ENCODE measurements around the gene SMYD1. TPM values are rescaled to one million over a fixed set of nuclear protein-coding genes. Genes with fewer than 3 reads are reported as not detected.
A peak's percentile ranks its signal among the peaks of the same experiment; 100 is the strongest.
"Not testable (repeated sequence)": the region's sequence is repeated elsewhere in the genome, so short reads cannot be mapped to it uniquely, and the experiment has no call there.

The SMYD1 gene
- total and polyA plus RNA-seq, 5 experiments from 2014 or later: not detected

DNA sequence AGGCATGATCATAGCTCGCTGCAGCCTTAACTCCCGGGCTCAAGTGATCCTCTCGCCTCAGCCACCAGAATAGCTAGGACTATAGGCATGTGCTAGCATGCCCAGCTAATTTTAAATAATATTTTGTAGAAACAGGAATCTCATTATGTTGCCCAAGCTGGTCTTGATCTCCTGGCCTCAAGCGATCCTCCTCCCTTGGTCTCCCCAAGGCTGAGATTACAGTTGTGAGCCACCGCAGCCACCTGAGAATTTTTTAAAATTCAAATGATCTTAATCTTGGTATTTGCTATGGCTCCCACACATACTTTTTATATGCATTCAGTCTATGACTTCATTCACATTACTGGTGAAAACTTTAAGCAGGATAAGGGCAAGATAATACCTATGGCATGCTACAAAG lies 25.1 kb upstream of the SMYD1 start:
- Mint-ChIP-seq H3K36me3 (peaks cover 0 to 7% (median 3%) of the 10 kb centered on the region in 3 donors), H3K27me3 (no peaks in the 10 kb centered on the region), H3K27ac (peak overlapping the region in 3 of 10 donors; percentile 11 to 55 (median 32)), H3K4me3 (no peak overlapping the region), H3K4me1 (peaks cover 15 to 52% (median 41%) of the 10 kb centered on the region in 4 donors), H3K9me3 (no peaks in the 10 kb centered on the region)
- ATAC-seq: no peak
- POLR2A ChIA-PET: no interaction called here
- DNase-seq: no peak

DNA sequence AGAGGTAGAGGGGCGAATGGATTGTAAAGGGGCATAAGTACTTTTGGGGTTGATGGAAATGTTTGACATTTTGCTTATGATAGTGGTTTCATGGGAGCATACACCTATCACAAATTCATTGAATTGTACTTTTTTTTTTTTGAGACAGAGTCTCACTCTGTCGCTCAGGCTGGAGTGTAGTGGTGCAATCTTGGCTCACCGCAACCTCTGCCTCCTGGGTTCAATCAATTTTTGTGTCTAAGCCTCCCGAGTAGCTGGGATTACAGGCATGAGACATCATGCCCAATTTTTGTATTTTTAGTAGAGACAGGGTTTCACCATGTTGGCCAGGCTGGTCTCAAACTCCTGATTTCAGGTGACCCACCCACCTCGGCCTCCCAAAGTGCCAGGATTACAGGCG lies 22.1 kb upstream of the SMYD1 start:
- POLR2A ChIA-PET, H3K4me3 Mint-ChIP-seq, H3K36me3 Mint-ChIP-seq, H3K9me3 Mint-ChIP-seq, DNase-seq, H3K27me3 Mint-ChIP-seq, ATAC-seq: not testable (repeated sequence)
- Mint-ChIP-seq H3K27ac (peak overlapping the region in 5 of 10 donors; percentile 4 to 53 (median 37)), H3K4me1 (peaks cover 14 to 53% (median 34%) of the 10 kb centered on the region in 4 donors)

GRCh38 chr2:88048541-88048940 lies 19.1 kb upstream of the SMYD1 start:
- no peak for DNase-seq
- Mint-ChIP-seq H3K4me1 (peaks cover 13 to 54% (median 32%) of the 10 kb centered on the region in 4 donors), H3K27ac (peak overlapping the region in 2 of 10 donors; percentile 22 to 33), H3K4me3 (no peak overlapping the region), H3K27me3 (no peaks in the 10 kb centered on the region), H3K9me3 (no peaks in the 10 kb centered on the region), H3K36me3 (peaks cover 0 to 16% (median 5%) of the 10 kb centered on the region in 3 donors)
- POLR2A ChIA-PET: no interaction called here
- no peak for ATAC-seq

- peak overlapping the region in 3 of 10 donors; percentile 16 to 61 (median 33) for H3K27ac Mint-ChIP-seq
- POLR2A ChIA-PET: no interaction called here
- H3K4me3 Mint-ChIP-seq: no peak overlapping the region
Observed at GRCh38 chr2:88049622-88050021, 18.0 kb upstream of the SMYD1 start.

DNA sequence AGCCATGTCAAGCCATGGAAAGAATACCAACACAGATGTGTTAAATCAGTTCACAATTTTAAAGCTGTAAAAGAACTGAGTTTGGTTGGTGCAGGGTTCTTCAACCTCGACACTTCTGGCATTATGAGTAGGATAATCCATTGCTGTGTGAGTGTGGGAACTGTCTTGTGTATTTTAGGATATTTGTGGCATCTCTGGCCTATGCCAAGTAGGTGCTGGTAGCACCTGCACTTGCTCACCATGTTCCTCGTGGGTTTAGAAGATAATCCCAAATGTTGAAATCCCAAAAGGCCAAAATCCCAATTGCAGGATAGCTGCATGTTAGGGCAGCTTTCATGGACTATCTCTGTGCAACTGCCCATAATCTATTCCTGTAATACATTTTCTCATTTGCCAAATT lies 15.8 kb upstream of the SMYD1 start:
- Mint-ChIP-seq H3K4me1 (peaks cover 28 to 62% (median 47%) of the 10 kb centered on the region in 4 donors), H3K27me3 (no peaks in the 10 kb centered on the region), H3K9me3 (no peaks in the 10 kb centered on the region), H3K4me3 (no peak overlapping the region), H3K27ac (peak overlapping the region in 6 of 10 donors; percentile 24 to 100 (median 32)), H3K36me3 (peaks cover 0 to 13% (median 5%) of the 10 kb centered on the region in 3 donors)
- no peak for ATAC-seq
- POLR2A ChIA-PET: no interaction called here
- DNase-seq: no peak

More at GRCh38 chr2:88049622-88050021, 18.0 kb upstream of the SMYD1 start:
- DNase-seq (no peak), ATAC-seq (no peak)
- Mint-ChIP-seq H3K36me3 (peaks cover 0 to 13% (median 5%) of the 10 kb centered on the region in 3 donors), H3K4me1 (peaks cover 19 to 60% (median 39%) of the 10 kb centered on the region in 4 donors), H3K9me3 (no peaks in the 10 kb centered on the region), H3K27me3 (no peaks in the 10 kb centered on the region)

DNA sequence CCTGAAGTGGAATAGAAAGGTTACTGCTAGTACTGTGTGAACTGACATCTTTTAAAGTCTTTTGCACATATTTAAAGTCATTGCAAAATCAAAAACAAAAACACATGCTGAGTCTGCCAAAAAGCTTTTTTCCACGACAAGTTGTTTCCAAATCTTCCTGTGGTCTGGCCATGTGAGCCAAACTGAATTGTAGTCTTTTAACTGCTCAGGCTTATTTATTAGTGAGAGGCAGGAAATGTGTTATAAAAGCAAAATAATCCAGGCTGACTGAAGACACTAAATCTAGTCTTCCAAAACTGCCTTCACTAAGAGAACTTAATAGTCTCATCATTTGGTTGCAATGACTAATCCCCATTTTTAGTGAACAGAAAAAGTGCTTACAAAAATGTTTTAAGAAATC lies 14.3 kb upstream of the SMYD1 start:
- peak overlapping the region; percentile 16 to 100 (median 97) for H3K27ac Mint-ChIP-seq
- ATAC-seq: no peak

GRCh38 chr2:88053934-88054781 lies 13.5 kb upstream of the SMYD1 start:
- ATAC-seq (no peak), DNase-seq (no peak)
- H3K27me3 Mint-ChIP-seq: no peaks in the 10 kb centered on the region
- POLR2A ChIA-PET: interaction anchor here (0.9 to 1.2 kb wide), 2 partner anchors 37 to 116 kb away, joined by 4 to 5 read pairs; partner anchors contain the start of genes RNU2-63P and THNSL2
- no peaks in the 10 kb centered on the region for H3K9me3 Mint-ChIP-seq
- peak overlapping the region; percentile 91 to 100 (median 98) for H3K27ac Mint-ChIP-seq
- peaks cover 0 to 13% (median 5%) of the 10 kb centered on the region in 3 donors for H3K36me3 Mint-ChIP-seq
- peak overlapping the region; percentile 85 to 97 (median 96) for H3K4me3 Mint-ChIP-seq
- peaks cover 30 to 66% (median 55%) of the 10 kb centered on the region in 4 donors for H3K4me1 Mint-ChIP-seq

More for the DNA sequence above, 14.3 kb upstream of the SMYD1 start:
- no peaks in the 10 kb centered on the region for H3K27me3 Mint-ChIP-seq
- H3K4me1 Mint-ChIP-seq: peaks cover 32 to 68% (median 53%) of the 10 kb centered on the region in 4 donors
- H3K9me3 Mint-ChIP-seq: no peaks in the 10 kb centered on the region
- POLR2A ChIA-PET: interaction anchor here (0.6 kb wide), 1 partner anchor 9 kb away, joined by 5 read pairs; no protein-coding TSS in a partner anchor
- peaks cover 0 to 13% (median 5%) of the 10 kb centered on the region in 3 donors for H3K36me3 Mint-ChIP-seq
- DNase-seq: no peak
- H3K4me3 Mint-ChIP-seq: peak overlapping the region in 7 of 10 donors; percentile 40 to 97 (median 94)

DNA sequence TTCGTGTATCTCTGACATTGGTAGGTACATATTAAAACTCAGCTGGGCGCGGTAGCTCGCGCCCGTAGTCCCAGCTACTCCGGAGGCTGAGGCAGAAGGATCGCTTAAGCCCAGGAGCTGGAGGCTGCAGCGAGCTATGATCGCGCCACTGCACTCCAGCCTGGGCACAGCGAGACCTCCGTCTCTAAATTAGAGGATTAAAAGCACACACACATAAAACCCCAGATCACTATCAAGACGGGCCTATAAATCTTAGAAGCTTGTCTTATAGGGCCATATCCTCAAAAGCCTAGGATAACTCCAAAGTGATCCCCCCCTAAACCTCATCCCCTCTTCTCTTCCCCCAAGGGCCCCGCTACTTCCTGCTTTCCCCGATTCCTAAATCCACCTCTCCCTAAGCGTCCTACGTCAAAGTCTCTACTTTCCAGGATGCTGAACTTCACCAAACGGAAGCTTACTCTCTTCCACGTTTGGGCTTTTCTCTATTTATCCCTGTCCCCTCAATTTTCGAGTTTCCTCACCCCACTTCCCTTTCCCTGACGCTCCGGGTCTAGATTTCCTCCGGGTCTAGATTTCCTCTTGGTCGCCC lies 12.7 kb upstream of the SMYD1 start:
- ATAC-seq: no peak
- H3K36me3 Mint-ChIP-seq: peaks cover 0 to 13% (median 5%) of the 10 kb centered on the region in 3 donors
- POLR2A ChIA-PET: interaction anchor here (0.9 to 1.2 kb wide), 2 partner anchors 38 to 115 kb away, joined by 4 to 5 read pairs; partner anchors contain the start of genes RNU2-63P and THNSL2
- peak in 2 of 10 donors; percentile 6 to 19 for DNase-seq
- peak overlapping the region; percentile 91 to 100 (median 98) for H3K27ac Mint-ChIP-seq
- H3K9me3 Mint-ChIP-seq: no peaks in the 10 kb centered on the region
- peak overlapping the region; percentile 85 to 97 (median 96) for H3K4me3 Mint-ChIP-seq
- no peaks in the 10 kb centered on the region for H3K27me3 Mint-ChIP-seq
- H3K4me1 Mint-ChIP-seq: peaks cover 30 to 60% (median 53%) of the 10 kb centered on the region in 4 donors

DNA sequence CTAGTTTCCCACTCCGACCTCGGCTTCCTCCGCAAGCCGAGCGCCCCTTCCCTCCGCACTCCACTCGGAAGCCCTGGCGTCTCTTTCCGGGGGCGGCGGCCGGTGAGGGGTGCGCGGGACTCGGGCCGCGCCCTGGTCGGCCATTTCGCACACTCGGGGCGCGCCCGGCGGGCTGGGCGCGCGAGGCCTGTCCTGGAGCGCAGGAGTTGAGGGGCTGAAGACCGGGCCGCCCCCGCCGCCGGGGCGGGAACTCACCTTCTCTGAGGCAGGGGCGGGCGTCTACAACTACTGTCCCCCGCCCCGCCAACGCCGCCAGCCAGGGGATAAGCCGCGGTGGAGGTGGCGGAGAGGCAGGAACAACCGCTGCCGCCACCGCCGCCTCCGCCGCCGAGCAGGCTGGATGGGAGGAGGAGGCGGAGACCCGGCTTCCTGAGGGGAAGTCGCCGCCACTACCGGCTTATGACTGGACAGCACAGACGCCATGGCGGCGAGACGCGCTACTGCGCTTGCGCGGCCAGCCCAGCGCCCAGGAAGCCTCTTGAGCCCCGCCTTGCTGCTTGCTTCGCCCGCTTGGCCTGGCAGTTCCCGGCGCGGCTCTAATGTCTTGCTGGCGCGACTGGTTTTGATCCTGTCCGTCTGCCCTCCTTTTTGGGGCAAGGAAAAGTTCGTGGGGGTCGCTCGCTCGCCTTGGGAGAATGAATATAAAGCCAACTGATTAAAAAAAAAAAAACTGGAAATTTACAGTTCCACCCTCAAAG lies 12.1 kb upstream of the SMYD1 start, which contains the start of gene KRCC1:
Gene KRCC1, minus strand, starts transcription at position 413 of the 758 bp plus-strand sequence. CDS start 27,220 bp downstream, outside the sequence.
- POLR2A ChIA-PET: interaction anchor here (1.2 kb wide), 1 partner anchor 39 kb away, joined by 5 read pairs; the partner anchor contains the start of gene RNU2-63P
- H3K9me3 Mint-ChIP-seq: no peaks in the 10 kb centered on the region
- peak; percentile 92 to 94 for ATAC-seq
- peaks cover 0 to 10% (median 4%) of the 10 kb centered on the region in 3 donors for H3K36me3 Mint-ChIP-seq
- peak within 1 kb of the TSS; percentile 94 to 100 (median 98) for H3K27ac Mint-ChIP-seq
- no peaks in the 10 kb centered on the region for H3K27me3 Mint-ChIP-seq
- peaks cover 30 to 62% (median 53%) of the 10 kb centered on the region in 4 donors for H3K4me1 Mint-ChIP-seq
- H3K4me3 Mint-ChIP-seq: peak within 1 kb of the TSS; percentile 85 to 97 (median 96)
- DNase-seq: peak; percentile 89 to 96 (median 92)

GRCh38 chr2:88057437-88057844 lies 10.2 kb upstream of the SMYD1 start:
- peak overlapping the region in 3 of 10 donors; percentile 35 to 100 (median 36) for H3K27ac Mint-ChIP-seq
- H3K9me3 Mint-ChIP-seq: no peaks in the 10 kb centered on the region

GRCh38 chr2:88058191-88058590 lies 9.4 kb upstream of the SMYD1 start:
- H3K27ac Mint-ChIP-seq: peak overlapping the region in 8 of 10 donors; percentile 35 to 100 (median 57)
- no peaks in the 10 kb centered on the region for H3K9me3 Mint-ChIP-seq
- no peak for ATAC-seq
- H3K36me3 Mint-ChIP-seq: peaks cover 0 to 3% (median 0%) of the 10 kb centered on the region in 3 donors
- no peaks in the 10 kb centered on the region for H3K27me3 Mint-ChIP-seq
- POLR2A ChIA-PET: no interaction called here
- peak overlapping the region in 1 of 10 donors; percentile 25 for H3K4me3 Mint-ChIP-seq
- peak in 3 of 10 donors; percentile 22 to 35 (median 25) for DNase-seq
- H3K4me1 Mint-ChIP-seq: peaks cover 26 to 45% (median 40%) of the 10 kb centered on the region in 4 donors

More at GRCh38 chr2:88057437-88057844, 10.2 kb upstream of the SMYD1 start:
- peaks cover 30 to 52% (median 47%) of the 10 kb centered on the region in 4 donors for H3K4me1 Mint-ChIP-seq
- H3K36me3 Mint-ChIP-seq: peaks cover 0 to 5% (median 0%) of the 10 kb centered on the region in 3 donors
- DNase-seq (no peak), ATAC-seq (no peak)
- H3K4me3 Mint-ChIP-seq: peak overlapping the region in 3 of 10 donors; percentile 7 to 22 (median 19)
- POLR2A ChIA-PET: no interaction called here
- H3K27me3 Mint-ChIP-seq: no peaks in the 10 kb centered on the region

Data from naive thymus-derived CD8-positive, alpha-beta T cell (primary cell).